COLO668 (cell line): ENCODE results near the gene PRH1.

Source experiments
- DNase-seq: peaks from one replicate; lab custom pipeline; 2025; ENCODE audit not compliant: unreplicated experiment; lab: John Stamatoyannopoulos, UW

PRH1 gene

DNA sequence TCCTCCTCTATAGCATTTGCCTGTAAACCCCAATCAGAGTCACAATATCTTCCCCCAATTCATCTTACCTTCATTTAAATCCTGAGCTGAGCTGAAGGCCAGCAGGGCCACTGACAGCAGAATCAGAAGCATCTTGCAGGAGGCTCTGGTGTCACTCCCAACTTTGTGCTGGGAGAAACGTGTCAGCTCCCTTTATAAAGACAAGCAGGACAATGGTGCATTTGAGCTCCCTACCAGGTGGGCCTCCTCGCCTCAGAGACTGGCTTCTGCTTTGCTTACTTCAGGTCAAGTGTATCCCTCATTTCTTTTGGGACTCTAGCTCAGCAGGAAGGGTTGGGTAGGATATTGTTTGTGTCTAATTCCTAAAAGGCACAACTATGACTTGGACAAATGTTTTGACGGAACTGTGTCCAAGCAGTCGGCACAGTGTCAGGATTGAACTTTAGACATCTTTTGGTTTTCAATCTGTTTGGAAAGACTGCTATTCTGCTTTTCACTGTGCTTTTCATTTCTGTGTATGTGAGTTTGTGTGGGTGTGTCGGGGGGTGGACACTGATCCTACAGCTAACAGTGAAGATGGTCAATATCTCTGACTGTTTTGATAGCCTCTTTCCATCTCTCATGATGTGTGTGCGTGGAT is at the start of gene PRH1:
Gene PRH1, minus strand, starts transcription at position 170 of the 640 bp plus-strand sequence. Its CDS starts 38 bp downstream, at position 132.
- no peak for DNase-seq

GRCh38 chr12:10928746-10929286 is 44.8 kb upstream of the PRH1 start, which contains the start of gene PRH2:
TSS of gene PRH2 (plus strand) at chr12:10929236. CDS start at chr12:10929274, 38 bp downstream.
- DNase-seq: no peak

DNA sequence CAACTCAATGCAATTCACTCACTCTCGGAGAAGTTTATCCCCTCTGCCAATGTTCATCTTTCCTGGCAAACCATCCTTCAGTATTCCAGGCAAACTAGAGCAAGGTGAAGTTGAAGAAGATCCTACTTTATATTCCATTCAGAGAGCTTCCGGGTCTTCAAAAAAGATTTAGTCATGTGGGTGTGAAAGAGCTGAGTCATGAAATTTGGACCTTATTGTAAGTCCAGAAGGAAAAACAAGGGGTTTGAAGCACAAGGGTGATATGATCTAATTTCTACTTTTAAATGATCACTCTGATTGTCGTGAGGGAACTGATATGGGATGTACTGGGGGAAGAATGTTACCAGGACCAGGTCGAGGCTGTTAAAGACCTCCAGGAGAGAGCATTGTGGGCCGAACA is 42.2 kb upstream of the PRH1 start:
- no peak for DNase-seq

- no peak for DNase-seq
Observed at GRCh38 chr12:10919809-10920208, 35.8 kb upstream of the PRH1 start.

DNA sequence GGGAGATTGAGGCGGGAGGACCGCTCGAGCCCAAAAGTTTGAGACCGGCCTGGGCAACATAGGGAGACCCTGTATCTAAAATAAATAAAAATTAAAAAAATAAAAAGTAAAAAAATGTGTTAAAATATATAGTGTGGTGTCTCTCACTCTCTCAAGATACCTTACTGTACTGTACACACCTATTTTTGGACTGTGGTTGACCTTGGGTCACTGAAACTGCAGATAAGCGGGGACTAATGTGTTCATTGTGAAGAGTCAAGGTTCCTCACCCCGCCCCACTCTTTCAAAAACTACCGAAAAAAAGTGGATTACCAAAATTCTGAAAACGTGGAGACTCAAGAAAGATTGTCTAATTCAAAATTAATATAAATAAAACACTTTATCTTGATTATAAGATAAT is 26.3 kb upstream of the PRH1 start:
- DNase-seq: no peak

DNA sequence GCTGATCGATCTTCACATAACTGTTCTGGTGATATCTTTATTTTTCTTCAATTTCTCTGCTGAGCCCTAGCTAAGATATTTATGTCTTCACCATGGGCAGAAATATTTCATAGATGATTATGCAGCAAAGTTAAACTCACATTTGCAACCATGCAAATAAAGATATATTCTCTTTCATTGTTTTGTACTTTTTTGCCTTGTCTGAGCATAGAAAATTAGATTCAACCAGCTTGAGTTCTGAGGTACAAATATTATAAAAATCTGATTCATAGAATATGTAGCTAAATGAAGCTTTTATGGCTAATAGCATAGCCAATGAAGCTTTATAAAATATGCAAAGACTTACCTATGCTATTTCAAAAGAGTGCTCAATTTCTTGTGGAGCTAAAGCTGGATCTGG is 25.4 kb upstream of the PRH1 start, which contains the start of gene TAS2R13:
Gene TAS2R13, minus strand, starts transcription at position 101 of the 400 bp plus-strand sequence. CDS start 264 bp downstream, outside the sequence.
- DNase-seq: no peak

DNA sequence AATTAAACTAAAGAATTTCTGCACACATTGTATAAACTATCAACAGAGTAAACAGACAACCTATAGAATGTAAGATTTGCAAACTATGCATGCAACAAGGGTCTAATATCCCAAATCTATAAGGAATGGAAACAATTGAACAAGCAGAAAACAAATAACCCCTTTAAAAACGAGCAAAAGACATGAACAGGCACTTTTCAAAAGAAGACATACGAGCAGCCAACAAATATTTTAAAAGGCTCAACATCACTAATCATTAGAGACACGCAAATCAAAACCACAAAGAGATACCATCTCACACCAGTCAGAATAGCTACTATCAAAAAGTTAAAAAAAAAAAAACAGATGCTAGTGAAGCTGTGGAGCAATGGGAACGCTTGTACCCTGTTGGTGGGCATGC is 20.6 kb upstream of the PRH1 start:
- no peak for DNase-seq

DNA sequence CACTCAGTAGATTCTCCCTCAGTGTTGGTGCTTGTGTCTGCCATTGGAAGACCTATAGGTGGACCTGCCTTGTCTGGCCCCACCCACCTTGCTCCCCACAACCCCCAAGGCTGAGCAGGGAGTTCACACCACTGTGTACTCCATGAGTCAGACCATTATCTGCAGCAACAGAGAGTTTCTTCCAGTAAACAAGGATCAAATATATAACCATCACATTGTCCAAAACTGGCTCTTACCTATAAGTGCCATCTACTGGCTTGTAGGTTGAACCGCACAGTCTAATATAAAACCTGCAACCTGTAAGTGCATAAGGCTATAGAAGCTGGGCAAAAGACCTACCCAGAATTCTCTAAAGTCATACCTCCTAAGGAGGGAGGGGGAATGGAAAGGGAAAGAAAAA is 17.4 kb upstream of the PRH1 start:
- DNase-seq: no peak

- DNase-seq: no peak
Observed at GRCh38 chr12:10900972-10901371, 16.9 kb upstream of the PRH1 start.

DNA sequence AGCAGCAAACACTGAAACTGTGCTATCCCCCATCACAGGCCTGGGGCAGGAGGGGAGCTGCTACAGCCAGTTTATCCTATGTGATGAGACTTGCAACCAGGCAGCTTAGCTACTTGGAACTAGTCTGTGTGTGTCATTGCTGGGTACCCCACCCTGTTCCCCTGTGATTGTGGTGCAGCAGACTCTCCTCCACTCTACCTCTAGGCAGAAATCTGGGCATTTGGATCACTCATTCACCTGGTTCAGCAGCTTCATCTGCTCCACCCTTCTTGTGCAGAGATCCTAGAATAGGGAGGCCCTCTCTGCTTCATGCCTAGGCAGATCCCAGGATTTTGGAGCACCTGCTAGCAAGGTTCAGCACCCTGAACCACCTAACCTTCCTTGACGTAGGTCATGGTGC is 16.5 kb upstream of the PRH1 start:
- DNase-seq: no peak

DNA sequence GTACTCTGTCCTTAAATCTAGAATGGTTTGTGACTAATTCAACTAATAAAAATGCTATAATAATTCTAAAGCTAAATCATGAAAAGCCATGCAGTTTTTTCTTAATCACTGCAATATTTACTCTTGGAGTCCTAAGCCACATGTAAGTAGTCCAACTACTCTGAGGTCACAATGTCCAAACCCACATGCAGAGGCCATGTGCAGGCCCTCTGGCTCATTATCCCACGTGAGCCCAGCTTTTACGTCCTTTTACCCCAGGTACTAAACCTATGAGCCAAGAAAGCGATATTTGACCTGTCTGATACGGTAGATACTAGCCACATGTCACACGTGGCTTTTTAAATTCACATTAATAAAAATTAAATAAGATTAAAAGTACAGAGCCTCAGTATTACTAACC is 12.8 kb upstream of the PRH1 start:
- no peak for DNase-seq

DNA sequence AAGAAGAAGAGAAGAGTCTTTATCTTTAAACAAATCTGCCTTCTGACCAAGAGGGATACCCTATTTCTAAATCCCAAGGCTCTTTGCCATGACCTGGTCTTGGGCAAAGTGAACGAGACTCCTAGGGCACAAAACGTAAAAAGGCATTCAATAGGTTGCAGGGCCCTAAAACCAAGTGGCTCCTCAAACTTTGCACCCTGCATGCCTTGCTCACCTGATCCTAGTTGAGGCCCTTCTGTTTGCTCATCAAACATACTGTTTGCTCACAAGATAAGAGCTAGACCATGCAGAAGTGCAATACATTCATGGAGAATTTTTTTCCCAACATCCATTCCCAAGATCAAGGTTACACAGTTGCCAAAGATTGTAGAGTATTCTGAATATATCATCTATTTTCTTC is 7.9 kb upstream of the PRH1 start:
- no peak for DNase-seq

GRCh38 chr12:10889226-10889625 is 5.2 kb upstream of the PRH1 start:
- no peak for DNase-seq

DNA sequence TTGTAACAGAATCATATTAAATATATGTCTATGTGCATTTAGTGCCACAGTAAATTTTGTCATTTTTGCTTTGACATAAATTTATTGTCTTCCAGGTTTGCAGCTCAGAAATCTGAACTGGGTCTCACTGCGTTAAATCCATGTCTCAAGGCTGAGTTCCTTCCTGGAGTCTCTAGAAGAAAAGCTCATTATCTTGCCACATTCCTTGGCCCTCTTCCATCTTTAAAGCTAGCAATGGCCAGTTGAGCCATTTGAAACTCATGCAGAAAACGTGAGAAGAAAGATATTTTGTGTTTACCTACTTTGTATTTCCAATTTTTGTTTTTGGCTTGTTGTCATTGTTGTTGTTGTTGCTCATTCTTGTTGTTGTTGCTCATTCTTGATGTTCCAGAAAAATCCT is 10.7 kb downstream of the PRH1 start:
- DNase-seq: no peak

- DNase-seq: no peak
Observed at GRCh38 chr12:10867381-10867780, 16.7 kb downstream of the PRH1 start.

GRCh38 chr12:10863512-10864218 is 20.4 kb downstream of the PRH1 start:
- DNase-seq: no peak

GRCh38 chr12:10861366-10861765 is 22.7 kb downstream of the PRH1 start:
- no peak for DNase-seq

GRCh38 chr12:10855807-10856206 is 28.2 kb downstream of the PRH1 start:
- no peak for DNase-seq

- DNase-seq: no peak
Observed at GRCh38 chr12:10853776-10854175, 30.3 kb downstream of the PRH1 start.

DNA sequence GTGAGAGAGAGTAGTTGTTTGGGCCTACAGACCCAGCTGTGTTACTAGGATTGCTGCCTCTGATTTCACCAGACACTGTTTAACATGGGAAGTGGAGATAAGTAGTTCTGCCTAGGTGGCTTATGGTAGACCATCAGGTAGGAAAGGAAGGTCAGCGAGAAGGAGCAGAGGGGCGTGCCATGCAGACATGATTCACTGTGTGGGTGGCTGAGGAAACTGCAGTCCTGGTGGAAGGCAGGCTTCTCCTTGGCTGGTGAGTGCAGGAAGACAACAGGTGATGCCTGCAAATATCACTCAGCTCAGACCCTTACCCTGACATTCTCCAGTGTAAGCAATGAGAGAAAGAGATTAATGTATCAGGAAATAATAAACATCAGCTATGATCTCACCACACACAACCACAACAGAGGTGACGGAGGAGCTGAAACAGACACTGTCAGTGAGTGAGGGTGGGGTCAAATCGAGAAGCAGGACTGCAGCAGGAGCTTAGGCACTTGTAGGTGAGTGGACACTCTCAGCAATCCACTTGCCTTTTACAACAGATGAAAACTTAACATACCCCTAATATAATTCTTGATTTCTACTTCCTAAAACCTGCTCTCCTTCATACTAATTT is 32.7 kb downstream of the PRH1 start:
- DNase-seq: no peak

DNA sequence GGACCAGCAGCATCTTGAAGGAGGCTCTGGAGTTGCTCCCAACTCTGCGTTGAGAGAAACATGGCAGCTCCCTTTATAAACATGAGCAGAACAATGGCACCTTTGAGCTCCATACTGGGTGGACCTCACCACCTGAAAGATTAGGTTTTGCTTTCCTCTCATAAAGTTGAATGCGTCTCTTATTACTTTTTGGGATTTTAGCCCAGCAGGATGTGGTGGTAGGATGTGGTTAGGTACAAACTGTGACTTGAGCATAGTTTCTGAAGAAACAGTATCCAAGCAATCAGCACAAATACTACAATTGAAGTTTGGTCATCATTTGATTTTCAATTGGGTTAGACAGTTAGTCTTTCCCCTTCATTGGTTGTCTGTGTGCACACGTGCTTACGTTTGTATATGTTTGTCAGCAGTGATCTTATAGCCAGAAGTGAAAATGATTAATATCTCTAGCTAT is 34.6 kb downstream of the PRH1 start, which contains the start of gene PRR4:
Gene PRR4, minus strand, starts transcription at position 51 of the 454 bp plus-strand sequence. Its CDS starts 38 bp downstream, at position 13.
- no peak for DNase-seq

GRCh38 chr12:10847744-10848143 is 36.3 kb downstream of the PRH1 start:
- DNase-seq: no peak
